GM18505 (cell line): ENCODE measurements around the gene TSFM.
A peak's percentile ranks its signal among the peaks of the same experiment; 100 is the strongest.

Source experiments
- ATAC-seq: cut with Tn5 transposase; IDR thresholded peaks from one replicate; pipeline ENCODE4 v1.9.1; 2021; ENCODE audit not compliant: unreplicated experiment
- POLR2A ChIP-seq: IDR thresholded peaks from 4 replicates; pipeline ENCODE4 v1.6.1; 2011; ENCODE audit warnings: borderline replicate concordance; ENCODE audit not compliant: insufficient read depth, insufficient read length; ENCODE audit errors: extremely low read depth

The TSFM gene

DNA sequence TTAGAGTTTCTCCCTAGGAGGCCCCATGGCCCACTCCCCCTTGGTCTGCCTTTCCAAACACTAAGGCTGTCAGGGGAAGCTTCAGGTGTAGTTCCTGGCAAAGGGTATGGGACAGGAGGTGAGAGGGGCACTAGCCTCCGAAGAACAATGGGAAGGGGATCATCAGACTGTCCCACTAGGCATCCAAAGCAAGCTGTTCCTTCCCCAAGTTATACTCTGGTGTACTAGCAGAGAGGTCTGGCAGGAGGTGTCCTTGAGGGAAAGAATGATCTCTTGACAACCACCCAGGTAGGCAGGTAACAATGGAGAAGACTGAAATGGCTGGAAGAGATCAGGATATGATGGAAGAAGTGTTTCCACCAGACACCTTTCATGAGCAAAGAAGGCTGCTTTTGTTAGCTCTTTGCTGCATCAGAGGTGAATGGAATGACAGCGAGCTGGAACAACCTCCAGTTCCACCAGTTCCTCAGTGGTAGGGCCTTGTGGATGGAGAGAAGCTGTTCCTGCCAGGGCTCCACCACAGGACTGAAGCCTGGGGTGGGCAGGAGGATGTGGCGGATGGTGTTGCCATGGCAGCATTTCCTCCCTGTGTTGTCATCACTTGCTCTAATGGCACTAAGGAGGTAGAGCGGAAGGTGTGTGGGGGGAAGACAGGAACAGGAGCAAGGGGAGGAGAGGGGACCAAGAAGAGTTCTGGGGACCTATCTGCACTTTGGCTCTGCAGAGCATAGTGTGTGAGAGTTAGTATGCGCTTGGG is 41.8 kb upstream of the TSFM start:
- peak; percentile 39 for ATAC-seq
- TF ChIP-seq POLR2A: no peak

GRCh38 chr12:57741413-57741789 is 41.2 kb upstream of the TSFM start:
- no peak for ATAC-seq
- TF ChIP-seq POLR2A: no peak

- TF ChIP-seq POLR2A: peak; percentile 62
- ATAC-seq: peak; percentile 51
Observed at GRCh38 chr12:57741844-57742738, 40.5 kb upstream of the TSFM start.

DNA sequence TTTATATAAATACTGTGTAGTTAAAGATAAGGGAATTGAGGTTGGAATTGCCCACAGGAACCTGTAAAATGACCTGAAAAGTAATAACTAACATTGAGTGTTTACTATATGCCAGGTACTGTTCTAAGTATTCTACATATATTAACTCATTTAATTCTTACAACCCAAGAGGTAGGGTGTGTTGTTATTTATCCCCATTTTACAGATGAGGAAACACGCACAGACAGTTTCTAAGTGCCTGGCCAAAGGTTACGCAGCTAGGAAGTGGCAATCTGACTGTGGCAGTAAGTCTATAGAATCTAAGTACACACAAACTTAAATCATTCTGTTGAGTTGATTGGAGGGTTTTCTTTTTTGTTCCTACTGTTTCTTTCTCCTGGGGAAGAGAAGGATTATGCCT is 38.8 kb upstream of the TSFM start:
- no peak for TF ChIP-seq POLR2A

GRCh38 chr12:57744194-57744776 is 38.3 kb upstream of the TSFM start:
- TF ChIP-seq POLR2A: no peak
- peak; percentile 42 for ATAC-seq

More for the DNA sequence above, 38.8 kb upstream of the TSFM start:
- ATAC-seq: no peak

DNA sequence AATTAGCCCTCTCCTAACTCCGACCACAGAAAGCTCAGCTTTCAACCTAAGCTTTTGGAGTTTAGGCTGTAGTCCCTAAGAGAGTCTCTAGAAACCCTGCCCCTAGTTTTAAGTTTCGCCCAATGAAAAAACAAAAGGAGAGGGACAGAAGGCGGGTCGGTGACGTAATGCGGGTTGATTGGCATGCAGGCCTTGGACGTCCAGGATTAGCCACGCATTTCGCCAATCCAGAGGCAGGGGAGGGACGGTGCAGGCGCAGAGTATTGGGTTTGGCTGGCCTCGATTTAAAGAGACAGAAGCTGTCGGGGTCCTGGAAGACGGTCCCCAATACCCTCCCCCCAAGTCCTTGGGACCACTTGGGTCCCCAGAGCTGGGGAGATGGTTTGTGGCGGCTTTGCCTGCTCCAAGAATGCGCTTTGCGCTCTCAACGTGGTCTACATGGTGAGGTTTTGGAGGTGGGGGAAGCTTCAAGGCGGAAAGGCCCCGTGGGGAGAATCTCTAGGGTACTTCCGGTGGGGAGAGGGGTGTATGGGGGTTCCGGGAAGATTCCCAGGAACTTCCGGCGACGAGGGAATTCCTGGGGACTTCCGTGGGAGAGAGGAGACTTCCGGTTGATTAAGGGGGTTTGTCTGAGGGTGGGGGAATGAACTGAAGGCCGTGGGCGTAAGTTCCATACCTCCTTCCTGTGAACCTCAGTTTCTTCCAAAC is 37.7 kb upstream of the TSFM start, which contains the start of gene TSPAN31:
Gene TSPAN31, plus strand, starts transcription at position 263 of the 708 bp plus-strand sequence. Its CDS starts 116 bp downstream, at position 379.
- ATAC-seq: peak; percentile 78
- TF ChIP-seq POLR2A: peak; percentile 69

DNA sequence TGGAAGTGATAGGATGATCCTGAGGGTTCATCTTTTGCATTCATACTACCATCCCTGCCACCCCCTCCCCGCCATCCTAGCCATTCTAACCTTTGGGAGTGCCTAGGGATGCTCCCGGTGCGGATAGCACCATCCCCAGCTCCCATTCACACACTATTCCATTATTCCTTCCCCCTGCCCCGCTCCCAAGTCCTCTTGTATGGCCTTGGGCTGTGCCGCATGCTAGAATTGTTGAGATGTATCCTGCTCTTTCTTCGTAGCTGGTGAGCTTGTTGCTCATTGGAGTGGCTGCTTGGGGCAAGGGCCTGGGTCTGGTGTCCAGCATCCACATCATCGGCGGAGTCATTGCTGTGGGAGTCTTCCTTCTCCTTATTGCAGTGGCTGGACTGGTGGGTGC is 37.1 kb upstream of the TSFM start:
- TF ChIP-seq POLR2A: peak; percentile 34
- ATAC-seq: no peak

DNA sequence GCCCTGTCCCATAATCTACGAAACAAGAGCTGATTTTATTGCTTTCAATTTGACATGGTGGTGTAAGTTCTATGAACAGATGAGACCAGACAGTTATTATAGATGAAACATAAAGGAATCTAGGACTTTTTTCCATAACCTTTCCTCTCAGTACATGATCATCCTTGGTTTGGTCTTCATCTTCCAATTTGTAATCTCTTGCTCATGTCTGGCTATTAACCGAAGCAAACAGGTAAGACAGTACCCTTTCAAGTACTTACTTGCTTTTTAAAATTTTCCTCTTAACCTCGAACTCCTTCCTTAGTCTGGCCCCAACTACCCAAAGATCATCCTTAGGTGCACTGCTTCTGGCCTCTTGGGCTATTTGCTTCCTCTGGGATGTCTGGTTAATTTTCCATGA is 36.6 kb upstream of the TSFM start:
- ATAC-seq: no peak
- TF ChIP-seq POLR2A: no peak

- no peak for TF ChIP-seq POLR2A
- no peak for ATAC-seq
Observed at GRCh38 chr12:57749061-57749460, 33.5 kb upstream of the TSFM start.

GRCh38 chr12:57750561-57751431 is 31.8 kb upstream of the TSFM start:
- no peak for TF ChIP-seq POLR2A

DNA sequence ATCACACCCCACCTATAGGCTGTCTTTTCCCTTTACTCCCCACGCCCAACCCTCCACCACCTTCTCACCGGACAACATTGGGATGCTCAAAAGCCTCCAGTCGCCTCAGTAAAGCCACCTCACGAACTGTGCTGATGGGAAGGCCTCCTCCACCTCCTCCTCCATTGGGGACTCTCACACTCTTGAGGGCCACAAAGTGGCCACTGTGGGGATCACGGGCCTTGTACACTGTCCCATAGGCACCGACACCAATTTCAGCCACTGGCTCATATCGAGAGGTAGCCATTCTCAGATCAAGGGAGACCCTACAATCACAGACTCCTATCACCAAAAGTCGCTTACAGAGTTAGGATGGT is 31.2 kb upstream of the TSFM start:
- TF ChIP-seq POLR2A: no peak
- no peak for ATAC-seq

More at GRCh38 chr12:57750561-57751431, 31.8 kb upstream of the TSFM start:
- ATAC-seq: no peak

GRCh38 chr12:57751788-57752667 is 30.6 kb upstream of the TSFM start, which contains the start of gene CDK4:
Gene CDK4, minus strand, starts transcription at chr12:57752310. Its CDS starts 593 bp downstream, at chr12:57751717.
- peak; percentile 82 for TF ChIP-seq POLR2A
- peak; percentile 66 for ATAC-seq

- TF ChIP-seq POLR2A: no peak
- no peak for ATAC-seq
Observed at GRCh38 chr12:57752668-57753000, 30.0 kb upstream of the TSFM start.
